Stimulated activated CD8-positive, alpha-beta memory T cell treated with anti-CD3 and anti-CD28 coated beads, Interleukin-15, amount 100 ng/mL, for 4 hours (primary cell): ENCODE measurements around the gene MAMSTR.

Source experiments
- DNase-seq, 2 donors: peaks; one replicate each; pipeline ENCODE4 v3.0.0-alpha.2; 2020; ENCODE audit warnings: low read depth in 2 of 2

Gene MAMSTR

DNA sequence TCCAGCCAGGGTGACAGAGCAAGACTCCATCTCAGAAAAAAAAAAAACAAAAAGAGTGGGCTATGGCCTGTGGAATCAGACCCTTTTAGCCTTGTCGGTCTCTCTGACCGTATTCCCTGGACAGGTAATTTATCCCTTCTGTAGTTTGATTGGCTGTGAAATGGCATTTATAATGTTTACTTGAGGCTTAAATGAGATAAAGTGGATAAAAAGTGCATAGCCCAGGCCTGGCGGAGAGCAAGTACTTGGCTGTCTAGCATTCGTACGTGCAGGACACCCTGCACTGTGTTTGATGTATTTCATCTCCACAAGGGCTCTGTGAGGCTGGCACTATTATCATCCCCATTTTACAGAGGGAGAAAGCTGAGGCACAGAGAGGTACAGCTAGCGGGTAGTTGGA is 53.7 kb downstream of the MAMSTR start:
- DNase-seq: no peak

DNA sequence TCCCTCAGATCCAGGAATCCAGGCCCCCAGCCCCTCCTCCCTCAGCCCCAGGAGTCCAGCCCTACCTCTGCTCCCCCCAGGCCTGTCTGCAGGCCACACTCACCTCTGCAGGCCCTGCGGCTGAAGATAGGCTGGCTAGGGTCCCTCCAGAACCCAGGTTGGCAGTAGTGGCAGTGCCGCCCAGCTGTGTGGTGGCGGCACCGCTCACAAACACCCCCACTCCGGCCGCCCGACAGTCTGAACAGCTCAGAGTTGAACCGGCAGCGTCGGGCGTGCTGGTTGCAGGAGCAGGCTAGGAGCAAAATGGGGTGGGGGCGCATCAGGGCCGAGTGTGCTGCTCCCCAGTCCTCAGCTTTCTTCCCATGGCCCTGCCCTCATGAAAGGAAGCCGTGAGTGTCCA is 55.0 kb downstream of the MAMSTR start:
- DNase-seq: no peak

DNA sequence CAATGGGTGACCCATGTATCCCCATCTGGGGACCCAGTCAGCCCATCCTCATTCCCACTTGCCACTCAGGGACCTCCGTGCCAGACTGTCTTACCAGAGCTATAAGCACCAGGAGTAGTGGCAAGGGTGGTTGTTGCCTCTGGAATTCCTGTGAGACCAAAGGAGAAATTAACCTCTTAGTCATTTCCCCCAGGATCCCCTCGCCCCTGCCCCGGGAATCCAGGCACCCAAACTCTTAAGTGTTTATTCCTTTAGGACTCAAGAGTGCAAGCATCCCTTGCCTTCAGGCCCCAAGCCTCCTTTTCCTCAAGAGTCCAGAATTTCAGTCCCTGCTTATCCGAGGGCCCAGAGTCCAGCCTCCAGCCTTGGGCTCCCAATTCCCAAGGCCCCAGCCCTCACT is 55.9 kb downstream of the MAMSTR start:
- no peak for DNase-seq
